HG03103 (cell line): ENCODE results near the gene EPN1.

Experiments
- ATAC-seq: cut with Tn5 transposase; IDR thresholded peaks from one replicate; pipeline ENCODE4 v1.9.1; 2021; ENCODE audit warnings: low read depth; ENCODE audit not compliant: unreplicated experiment

Gene EPN1

GRCh38 chr19:55691561-55692481, 16.8 kb downstream of the EPN1 start:
- no peak for ATAC-seq

- no peak for ATAC-seq
Observed at GRCh38 chr19:55692681-55693081, 17.7 kb downstream of the EPN1 start.

GRCh38 chr19:55693336-55693974, 18.4 kb downstream of the EPN1 start:
- ATAC-seq, result no peak

GRCh38 chr19:55694241-55694655, 19.2 kb downstream of the EPN1 start:
- ATAC-seq, result no peak

GRCh38 chr19:55694656-55695491, 19.8 kb downstream of the EPN1 start:
- ATAC-seq, result no peak

- ATAC-seq, result no peak
Observed at GRCh38 chr19:55695511-55696290, 20.7 kb downstream of the EPN1 start.

- ATAC-seq, result no peak
Observed at GRCh38 chr19:55696301-55697068, 21.5 kb downstream of the EPN1 start.

- ATAC-seq, result no peak
Observed at GRCh38 chr19:55697069-55697440, 22.0 kb downstream of the EPN1 start.

GRCh38 chr19:55697698-55698097, 22.7 kb downstream of the EPN1 start:
- ATAC-seq, result no peak

- no peak for ATAC-seq
Observed at GRCh38 chr19:55698256-55698655, 23.2 kb downstream of the EPN1 start.

GRCh38 chr19:55699221-55699620, 24.2 kb downstream of the EPN1 start:
- no peak for ATAC-seq

GRCh38 chr19:55700813-55701212, 25.8 kb downstream of the EPN1 start:
- no peak for ATAC-seq

- ATAC-seq, result no peak
Observed at GRCh38 chr19:55702131-55702627, 27.2 kb downstream of the EPN1 start.

- no peak for ATAC-seq
Observed at GRCh38 chr19:55703790-55704215, 28.8 kb downstream of the EPN1 start.

- no peak for ATAC-seq
Observed at GRCh38 chr19:55704494-55705245, 29.6 kb downstream of the EPN1 start.

- no peak for ATAC-seq
Observed at GRCh38 chr19:55705972-55706371, 30.9 kb downstream of the EPN1 start.

- no peak for ATAC-seq
Observed at GRCh38 chr19:55711719-55712118, 36.7 kb downstream of the EPN1 start.

GRCh38 chr19:55712804-55713631, 38.0 kb downstream of the EPN1 start:
- no peak for ATAC-seq
